ENCODE measurements around the gene MACO1.

- TF ChIP-seq CTCF (IDR thresholded peaks at IDR 0.05; ENCODE audit: low read depth, low read length, poor library complexity, severe bottlenecking) (no peak), EZH2phosphoT487 (IDR thresholded peaks at IDR 0.05; ENCODE audit: borderline replicate concordance, low read length) (no peak)
Observed at GRCh38 chr1:25545767-25546166, 115.1 kb downstream of the MACO1 start.

Measured in DOHH2 (cell line).